ENCODE measurements around the gene RGS12. TPM values are rescaled to one million over a fixed set of nuclear protein-coding genes. Genes with fewer than 3 reads are reported as not detected.

RGS12 gene
- total and polyA plus RNA-seq, 2 of the 8 experiments (the other 6 are each of a cell fraction or from before 2014, with no cell fraction given): 6.0 to 16.4 TPM

- WGBS, 2 experiments (ENCODE audit: extremely low coverage in 1 of 2, insufficient coverage in 1 of 2, insufficient read length in 1 of 2, insufficient replicate concordance in 2 of 2, low coverage in 1 of 2, low lambda C conversion rate in 2 of 2, missing lambda C conversion rate in 1 of 2): 91% methylated on average over 25 of the region's 28 CpGs; no CpG with 5 or more reads in 1 of the 2 experiments
Observed at GRCh38 chr4:3340038-3340699, 47.3 kb downstream of the RGS12 start.

More at GRCh38 chr4:3340038-3340699, 47.3 kb downstream of the RGS12 start:
- Histone ChIP-seq H3K79me2 (ENCODE audit: control insufficient read depth in 1 of 2, insufficient read depth in 2 of 2, low read length in 2 of 2) (no peaks in the 10 kb centered on the region), H3K27me3 (replicated peaks in 1 of 4; ENCODE audit: control insufficient read depth in 3 of 4, extremely low read depth in 1 of 4, insufficient read depth in 3 of 4, low read length in 3 of 4) (no peaks in the 10 kb centered on the region), H3K23ac (ENCODE audit: insufficient read length) (no peak overlapping the region), H3K18ac (ENCODE audit: extremely low read depth, low read length) (no peak overlapping the region), H2BK120ac (replicated peaks; ENCODE audit: low read depth, low read length) (no peak overlapping the region), H3K23me2 (ENCODE audit: low read depth, low read length) (no peaks in the 10 kb centered on the region), H2BK15ac (ENCODE audit: low read length) (no peak overlapping the region), H3K36me3 (ENCODE audit: control insufficient read depth in 2 of 4, insufficient read depth in 4 of 4, low read length in 3 of 4) (no peaks in the 10 kb centered on the region), H3K27ac (ENCODE audit: low read depth, low read length) (no peak overlapping the region), H2AK5ac (ENCODE audit: low read depth, low read length) (no peak overlapping the region; the same call in 1 of the 2 replicates), H4K20me1 (replicated peaks in 1 of 2; ENCODE audit: control insufficient read depth in 1 of 2, insufficient read depth in 2 of 2, low read length in 2 of 2) (peaks cover under 1 to 10% of the 10 kb centered on the region in 2 experiments), H3K4ac (replicated peaks; ENCODE audit: insufficient read length, low read depth, low read length) (no peak overlapping the region), H3K79me1 (ENCODE audit: low read depth, low read length) (no peaks in the 10 kb centered on the region; the same call in 1 of the 2 replicates), H2BK20ac (ENCODE audit: low read length) (no peak overlapping the region), H3K14ac (ENCODE audit: insufficient read length) (no peak overlapping the region), H3K4me2 (ENCODE audit: insufficient read depth in 1 of 2, low read depth in 2 of 2, low read length in 2 of 2) (no peak overlapping the region), H2BK12ac (ENCODE audit: low read depth, low read length) (no peak overlapping the region), H4K8ac (ENCODE audit: extremely low read depth, insufficient read depth, low read length) (no peak overlapping the region), H3K56ac (replicated peaks; ENCODE audit: insufficient read length, low read depth, low read length) (no peak overlapping the region), H4K91ac (replicated peaks; ENCODE audit: insufficient read length, low read length) (no peak overlapping the region), H4K5ac (ENCODE audit: insufficient read length, low read depth, low read length) (no peak overlapping the region), H3K4me3 (ENCODE audit: extremely low read depth in 1 of 4, insufficient read depth in 2 of 4, low read depth in 3 of 4, low read length in 4 of 4) (no peak overlapping the region), H2AFZ (ENCODE audit: low read length) (no peak overlapping the region), H3K9me3 (ENCODE audit: insufficient read depth in 2 of 2, low read depth in 1 of 2, low read length in 1 of 2) (no peaks in the 10 kb centered on the region), H3K9ac (replicated peaks in 1 of 4; ENCODE audit: extremely low read depth in 1 of 4, low read depth in 3 of 4, low read length in 3 of 4) (no peak overlapping the region), H2BK5ac (ENCODE audit: low read depth, low read length) (no peak overlapping the region), H3K4me1 (replicated peaks in 1 of 4; ENCODE audit: control insufficient read depth in 3 of 4, insufficient read depth in 4 of 4, low read length in 3 of 4) (peaks cover 0 to 4% (median under 1%) of the 10 kb centered on the region in 4 experiments; a peak in 2 of 7 replicates)
- DNase-seq (ENCODE audit: low read depth in 1 of 2, low spot score in 2 of 2): no peak
- POLR2A ChIA-PET (ENCODE audit: partially characterized antibody): interaction anchor here (1.0 kb wide), 1 partner anchor 9 kb away, joined by 3 read pairs; no protein-coding TSS in a partner anchor
- CTCF ChIA-PET (ENCODE audit: partially characterized antibody): interaction anchor here (0.6 to 1.2 kb wide), 6 partner anchors 22 to 112 kb away, joined by 3 to 4 read pairs (median 3); no protein-coding TSS in a partner anchor
- no peak for TF ChIP-seq CBX8 (IDR thresholded peaks at IDR 0.05; ENCODE audit: borderline replicate concordance, low read depth, low read length)
- TF ChIP-seq KDM1A (IDR thresholded peaks at IDR 0.05; ENCODE audit: borderline replicate concordance, low read length): no peak
- no peak for TF ChIP-seq SIX5 (IDR thresholded peaks at IDR 0.05; ENCODE audit: low read depth, low read length)
- TF ChIP-seq SP1 (IDR thresholded peaks at IDR 0.05; ENCODE audit: low read depth, low read length): no peak
- no peak for FAIRE-seq

Measured in H1 (cell line).